Thyroid gland (tissue), 4 donors: ENCODE measurements around the gene EAF1. TPM values are rescaled to one million over a fixed set of nuclear protein-coding genes. Genes with fewer than 3 reads are reported as not detected.
"Not testable (repeated sequence)": the region's sequence is repeated elsewhere in the genome, so short reads cannot be mapped to it uniquely, and the experiment has no call there.

Source experiments
- DNase-seq, 2 donors: peaks; one replicate each; pipeline ENCODE4 v3.0.0-alpha.2; 2019
- H3K27ac ChIP-seq, 3 donors: fragments of 200-600 bp; sonication (generic); 1 replicate in 2 of 3; 2 replicates in 1 of 3; pipeline ENCODE4 v1.5.1; 2016 to 2019; ENCODE audit warnings: mild to moderate bottlenecking in 1 of 3, moderate library complexity in 1 of 3
- H3K27me3 ChIP-seq: fragments of 200-600 bp; sonication (generic); one replicate; pipeline ENCODE4 v1.5.1; 2019
- H3K36me3 ChIP-seq, 2 donors: fragments of 200-600 bp; sonication (generic); one replicate each; pipeline ENCODE4 v1.5.1; 2016 to 2019
- H3K4me1 ChIP-seq, 2 donors: fragments of 200-600 bp; sonication (generic); one replicate each; pipeline ENCODE4 v1.5.1; 2017 to 2019
- H3K4me3 ChIP-seq, 3 donors: fragments of 200-600 bp; sonication (generic); replicated peaks in 1 of 3; 1 replicate in 2 of 3; 2 replicates in 1 of 3; pipeline ENCODE4 v1.5.1; 2016; ENCODE audit warnings: mild to moderate bottlenecking in 1 of 3
- H3K9me3 ChIP-seq: fragments of 200-600 bp; sonication (generic); one replicate; pipeline ENCODE4 v1.5.1; 2017
- POLR2A ChIP-seq, 2 donors: fragments of 450-650 bp; IDR thresholded peaks; one replicate each; pipeline ENCODE4 v1.6.1; 2017; ENCODE audit warnings: antibody characterized with exemption in 2 of 2, mild to moderate bottlenecking in 2 of 2, moderate library complexity in 1 of 2
- WGBS, 2 donors: methylation state at CpG; one replicate each; pipeline ENCODE4 v1.1.5; 2017; 5-methylcytosine and 5-hydroxymethylcytosine counted together
- intact Hi-C: fragments of 100-400 bp; cut with DNase I; formaldehyde crosslinking; loops from one replicate; pipeline ENCODE4 v1.15.1; 2023
- total RNA-seq, 4 donors: library from RNA; depleted of rRNA; stranded (reverse); fragments of >200 nt; gene quantifications; one replicate each; pipeline ENCODE4 v1.2.3, GENCODE V29; 2016
- TF ChIP-seq, protein P1 (sequence below), 6 experiments: fragments of 200-600 bp in 3 of 6; fragments of 450-650 bp in 3 of 6; sonication (generic) in 3 of 6; IDR thresholded peaks; one replicate each; pipeline ENCODE4 v1.5.1; 2016 to 2019; ENCODE audit warnings: antibody characterized with exemption in 6 of 6, mild to moderate bottlenecking in 2 of 6, inconsistent platforms in 1 of 6, moderate library complexity in 1 of 6

Gene EAF1
- total RNA-seq, 4 donors from 2014 or later: 15.2 to 24.7 (median 22.3) TPM

DNA sequence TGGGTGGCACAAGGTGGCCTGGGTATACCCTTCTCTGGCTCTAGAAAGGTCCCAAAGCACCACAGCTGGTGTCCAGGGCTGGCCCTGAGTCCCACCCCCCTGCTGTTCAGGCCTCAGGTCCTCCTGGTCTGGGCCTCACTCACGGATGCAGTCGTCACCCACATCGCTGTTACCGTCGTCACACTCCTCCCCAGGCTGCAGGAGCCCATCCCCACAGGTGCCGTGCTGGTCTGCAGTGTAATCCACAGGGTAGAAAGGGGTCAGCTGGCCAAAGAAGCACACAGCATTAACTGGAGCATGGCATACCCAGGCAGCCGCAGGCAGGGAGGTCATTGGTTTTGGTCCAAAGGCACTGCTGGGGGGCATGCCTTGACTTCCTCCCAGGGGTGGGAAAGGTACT is 28.4 kb downstream of the EAF1 start:
- Histone ChIP-seq H3K4me3 (no peak overlapping the region), H3K27ac (no peak overlapping the region), H3K4me1 (no peaks in the 10 kb centered on the region), H3K9me3 (no peaks in the 10 kb centered on the region), H3K36me3 (no peaks in the 10 kb centered on the region), H3K27me3 (no peaks in the 10 kb centered on the region)
- WGBS, 2 donors: 91 to 98% methylated on average over 7 of the region's 7 CpGs
- intact Hi-C loops: no loop called here
- no peak for DNase-seq
- TF ChIP-seq, protein P1, sequence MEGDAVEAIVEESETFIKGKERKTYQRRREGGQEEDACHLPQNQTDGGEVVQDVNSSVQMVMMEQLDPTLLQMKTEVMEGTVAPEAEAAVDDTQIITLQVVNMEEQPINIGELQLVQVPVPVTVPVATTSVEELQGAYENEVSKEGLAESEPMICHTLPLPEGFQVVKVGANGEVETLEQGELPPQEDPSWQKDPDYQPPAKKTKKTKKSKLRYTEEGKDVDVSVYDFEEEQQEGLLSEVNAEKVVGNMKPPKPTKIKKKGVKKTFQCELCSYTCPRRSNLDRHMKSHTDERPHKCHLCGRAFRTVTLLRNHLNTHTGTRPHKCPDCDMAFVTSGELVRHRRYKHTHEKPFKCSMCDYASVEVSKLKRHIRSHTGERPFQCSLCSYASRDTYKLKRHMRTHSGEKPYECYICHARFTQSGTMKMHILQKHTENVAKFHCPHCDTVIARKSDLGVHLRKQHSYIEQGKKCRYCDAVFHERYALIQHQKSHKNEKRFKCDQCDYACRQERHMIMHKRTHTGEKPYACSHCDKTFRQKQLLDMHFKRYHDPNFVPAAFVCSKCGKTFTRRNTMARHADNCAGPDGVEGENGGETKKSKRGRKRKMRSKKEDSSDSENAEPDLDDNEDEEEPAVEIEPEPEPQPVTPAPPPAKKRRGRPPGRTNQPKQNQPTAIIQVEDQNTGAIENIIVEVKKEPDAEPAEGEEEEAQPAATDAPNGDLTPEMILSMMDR (IDR thresholded peaks at IDR 0.05): no peak

DNA sequence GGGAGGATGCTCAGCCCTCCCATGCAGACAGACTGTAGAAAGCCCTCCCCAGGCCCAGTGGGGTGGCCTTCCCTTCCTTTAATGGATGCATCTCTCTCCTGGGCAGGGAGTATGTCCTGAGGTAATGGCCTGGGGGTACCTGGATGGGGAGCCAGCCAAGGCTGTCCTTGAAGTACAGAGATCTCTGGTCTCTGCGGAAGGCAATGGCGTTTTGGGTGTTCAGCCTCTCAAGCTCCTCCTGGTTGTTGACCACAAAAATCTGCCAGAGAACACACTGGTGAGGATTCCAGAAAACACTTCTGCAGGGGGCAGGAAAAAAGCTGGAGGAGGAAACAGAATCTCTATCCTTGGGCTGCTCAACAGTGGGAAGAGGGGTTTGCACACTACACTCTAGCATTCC is 28.9 kb downstream of the EAF1 start:
- no peak for DNase-seq
- Histone ChIP-seq H3K4me1 (no peaks in the 10 kb centered on the region), H3K4me3 (no peak overlapping the region), H3K27me3 (no peaks in the 10 kb centered on the region), H3K27ac (no peak overlapping the region), H3K9me3 (no peaks in the 10 kb centered on the region), H3K36me3 (no peaks in the 10 kb centered on the region)
- TF ChIP-seq, protein P1 (IDR thresholded peaks at IDR 0.05): no peak
- TF ChIP-seq POLR2A (IDR thresholded peaks at IDR 0.05): no peak
- 100% methylated on average over 2 of the region's 2 CpGs for WGBS, 2 donors
- intact Hi-C loops: no loop called here

DNA sequence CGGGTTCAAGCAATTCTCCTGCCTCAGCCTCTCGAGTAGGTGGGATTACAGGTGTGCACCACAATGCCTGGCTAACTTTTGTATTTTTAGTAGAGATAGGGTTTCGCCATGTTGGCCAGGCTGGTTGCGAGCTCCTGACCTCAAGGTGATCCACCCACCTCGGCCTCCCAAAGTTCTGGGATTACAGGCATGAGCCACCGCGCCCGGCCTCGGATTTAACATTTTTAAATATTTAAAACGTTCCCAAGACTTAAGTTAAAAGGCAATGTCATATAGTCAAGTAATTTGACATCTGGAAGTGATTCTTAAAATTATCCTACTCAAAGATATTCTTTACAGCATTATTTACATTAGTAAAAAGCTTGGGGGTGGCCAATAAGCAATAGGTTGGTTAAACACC is 29.5 kb downstream of the EAF1 start:
- H3K27ac ChIP-seq, H3K4me3 ChIP-seq, intact Hi-C loops, H3K4me1 ChIP-seq, H3K36me3 ChIP-seq, H3K9me3 ChIP-seq, H3K27me3 ChIP-seq, DNase-seq: not testable (repeated sequence)
- 89 to 95% methylated on average over 10 of the region's 10 CpGs for WGBS, 2 donors

DNA sequence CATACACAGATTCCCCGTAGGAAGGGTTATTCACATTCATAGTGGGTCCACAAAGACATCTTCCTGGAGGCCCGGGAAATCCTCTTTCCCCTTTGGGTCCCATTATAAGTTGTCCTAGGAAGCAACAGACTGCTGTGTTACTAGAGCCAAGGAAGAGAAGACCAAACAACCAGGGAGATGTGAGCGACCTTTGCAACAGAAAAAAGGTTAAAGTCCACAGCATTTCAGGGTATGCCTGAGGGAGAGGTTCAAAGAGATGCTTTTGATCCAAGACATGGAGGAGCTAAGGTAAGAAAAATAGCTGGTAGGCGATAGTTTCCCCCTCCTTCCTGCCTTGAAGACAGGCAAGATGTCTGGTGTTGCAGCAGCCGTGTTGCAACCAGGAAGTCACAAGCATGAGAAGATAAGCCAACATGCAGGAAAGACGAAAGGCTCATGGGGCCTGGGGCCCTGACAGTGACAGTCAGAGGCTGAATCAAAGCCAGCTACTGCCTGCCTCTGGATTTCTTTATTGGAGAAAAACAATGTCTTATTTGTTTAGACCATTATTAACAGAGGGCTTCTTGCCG is 30.9 kb downstream of the EAF1 start:
- no peak for DNase-seq
- Histone ChIP-seq H3K36me3 (no peaks in the 10 kb centered on the region), H3K4me1 (no peaks in the 10 kb centered on the region), H3K27me3 (no peaks in the 10 kb centered on the region), H3K9me3 (no peaks in the 10 kb centered on the region), H3K4me3 (no peak overlapping the region), H3K27ac (no peak overlapping the region)
- no peak for TF ChIP-seq POLR2A (IDR thresholded peaks at IDR 0.05)
- TF ChIP-seq, protein P1 (IDR thresholded peaks at IDR 0.05): no peak
- intact Hi-C loops: no loop called here
- WGBS, 2 donors: 92 to 93% methylated on average over 7 of the region's 7 CpGs

DNA sequence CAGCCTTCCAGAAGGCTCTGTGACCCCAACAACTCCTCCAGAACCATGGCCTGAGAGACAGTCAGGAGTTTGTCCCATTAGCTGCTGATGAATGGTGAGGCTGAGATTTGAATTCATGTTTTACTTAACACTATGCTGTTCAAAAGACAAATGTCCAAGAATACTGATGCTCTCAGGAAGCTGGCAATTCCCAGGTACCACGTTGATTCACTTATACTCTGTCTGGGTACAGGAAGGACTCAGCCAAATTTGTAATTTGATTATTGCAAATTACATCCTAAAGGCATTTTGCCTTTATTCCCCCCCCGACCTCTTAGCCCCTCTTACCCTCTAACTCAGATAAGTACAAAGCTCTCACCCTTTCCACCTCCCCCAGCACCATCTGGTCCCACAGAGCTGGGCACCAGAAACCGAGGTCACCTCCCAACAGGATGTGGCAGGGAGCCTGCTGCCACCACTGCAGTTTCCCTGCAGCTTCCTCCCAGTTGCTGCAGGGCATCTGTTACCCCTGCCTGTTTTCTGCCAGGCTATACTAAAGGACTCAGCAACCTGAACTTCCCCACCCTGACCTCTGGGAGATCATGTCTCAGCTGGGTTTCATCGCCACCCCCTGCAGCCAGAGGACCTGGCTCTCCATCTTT is 33.6 kb downstream of the EAF1 start:
- no peak for DNase-seq
- Histone ChIP-seq H3K27ac (no peak overlapping the region), H3K36me3 (no peaks in the 10 kb centered on the region), H3K9me3 (no peaks in the 10 kb centered on the region), H3K4me1 (no peaks in the 10 kb centered on the region), H3K27me3 (no peaks in the 10 kb centered on the region), H3K4me3 (no peak overlapping the region)
- WGBS, 2 donors: 66 to 72% methylated on average over 4 of the region's 4 CpGs
- intact Hi-C loops: no loop called here
- TF ChIP-seq POLR2A (IDR thresholded peaks at IDR 0.05): no peak
- TF ChIP-seq, protein P1 (IDR thresholded peaks at IDR 0.05): no peak
